GM12878 (cell line): ENCODE results near the gene RIMBP2. TPM values are rescaled to one million over a fixed set of nuclear protein-coding genes. Genes with fewer than 3 reads are reported as not detected.

ENCODE experiments used
- ATAC-seq: fragments of 200-7000 bp; cut with Tn5 transposase; 3 replicates; pipeline ENCODE4 v1.9.1; 2020; ENCODE audit warnings: mild to moderate bottlenecking, moderate library complexity
- BruUV-seq: library from RNA; stranded (reverse); fragments of 400-500 nt; replicated peaks from 2 replicates; lab custom pipeline; 2021; lab: Mats Ljungman, UMichigan
- CTCF ChIA-PET: fragments of 300-600 bp; sonication (Branson Sonifier 250); formaldehyde crosslinking; extraction: SDS; loops from one replicate; lab custom pipeline; 2021; ENCODE audit warnings: inconsistent platforms; lab: Yijun Ruan, JAX
- POLR2A ChIA-PET: fragments of 350-600 bp; formaldehyde crosslinking; extraction: SDS; loops from one replicate; lab custom pipeline; 2021; ENCODE audit warnings: inconsistent platforms; lab: Charles Lee
- RAD21 ChIA-PET: fragments of 300-600 bp; sonication (Branson Sonifier 250); formaldehyde crosslinking; loops from one replicate; lab custom pipeline; 2023; ENCODE audit warnings: antibody characterized with exemption; ENCODE audit not compliant: unreplicated experiment; lab: Charles Lee
- SMC1A ChIA-PET: fragments of 300-600 bp; sonication (Branson Sonifier 250); formaldehyde crosslinking; loops from one replicate; lab custom pipeline; 2023; ENCODE audit not compliant: unreplicated experiment, uncharacterized antibody; lab: Charles Lee
- DNase-seq: peaks from one replicate; pipeline ENCODE4 v3.0.0-alpha.2; 2011; ENCODE audit warnings: low read depth, low spot score
- FAIRE-seq: peaks from 3 replicates; lab custom pipeline; 2011; peaks lifted over from hg19 to GRCh38; lab: Jason Lieb, UNC
- H2AFZ ChIP-seq: 2 replicates; pipeline ENCODE4 v1.6.0; 2011; ENCODE audit warnings: low read depth, low read length, control low read depth; ENCODE audit not compliant: control insufficient read depth
- H3K27ac ChIP-seq: 2 replicates; pipeline ENCODE4 v1.5.1; 2011; ENCODE audit warnings: control low read depth; ENCODE audit not compliant: control insufficient read depth, insufficient read depth
- H3K27me3 ChIP-seq, 2 experiments: replicated peaks in 1 of 2; 2 replicates each; pipeline versions ENCODE4 v1.6.0 to v1.6.1; 2011; ENCODE audit warnings: low read length in 1 of 2; ENCODE audit not compliant: control insufficient read depth in 2 of 2, insufficient read depth in 2 of 2
- H3K36me3 ChIP-seq, 2 experiments: 2 replicates each; pipeline ENCODE4 v1.5.1; 2011; ENCODE audit warnings: low read length in 1 of 2; ENCODE audit not compliant: control insufficient read depth in 2 of 2, insufficient read depth in 2 of 2
- H3K4me1 ChIP-seq: 2 replicates; pipeline ENCODE4 v1.6.1; 2011; ENCODE audit warnings: mild to moderate bottlenecking, low read length, moderate library complexity, mixed read lengths; ENCODE audit not compliant: control insufficient read depth, insufficient read depth
- H3K4me2 ChIP-seq: 2 replicates; pipeline ENCODE4 v1.6.0; 2011; ENCODE audit warnings: control low read depth; ENCODE audit not compliant: control insufficient read depth, insufficient read depth
- H3K4me3 ChIP-seq: fragments of 200-600 bp; sonication (generic); 2 replicates; pipeline ENCODE4 v1.5.1; 2016
- H3K79me2 ChIP-seq: 2 replicates; pipeline ENCODE4 v1.6.0; 2011; ENCODE audit warnings: low read length; ENCODE audit not compliant: control insufficient read depth, insufficient read depth
- H3K9ac ChIP-seq: 2 replicates; pipeline ENCODE4 v1.8.0; 2011; ENCODE audit warnings: low read length, control low read depth, mixed read lengths; ENCODE audit not compliant: control insufficient read depth, insufficient read depth
- H3K9me3 ChIP-seq: replicated peaks from 3 replicates; pipeline ENCODE4 v1.5.1; 2011; ENCODE audit warnings: mild to moderate bottlenecking, low read length; ENCODE audit not compliant: control insufficient read depth, insufficient read depth
- H4K20me1 ChIP-seq: 2 replicates; pipeline ENCODE4 v1.6.0; 2011; ENCODE audit not compliant: control insufficient read depth, insufficient read depth
- GATAD2B ChIP-seq: fragments of 450-650 bp; conservative IDR thresholded peaks from 2 replicates; pipeline ENCODE4 v1.6.1; 2017; ENCODE audit warnings: low read depth, mild to moderate bottlenecking, moderate library complexity
- HDGF ChIP-seq: fragments of 450-650 bp; IDR thresholded peaks from 2 replicates; pipeline ENCODE4 v1.6.1; 2016; ENCODE audit warnings: antibody characterized with exemption
- IRF4 ChIP-seq: IDR thresholded peaks from 2 replicates; pipeline ENCODE4 v1.6.1; 2011; ENCODE audit warnings: low read depth, low read length
- MEF2B ChIP-seq: fragments of 450-650 bp; IDR thresholded peaks from 2 replicates; pipeline ENCODE4 v1.6.1; 2018; ENCODE audit warnings: mild to moderate bottlenecking, moderate library complexity; ENCODE audit not compliant: partially characterized antibody, poor library complexity, severe bottlenecking
- NBN ChIP-seq: fragments of 450-650 bp; IDR thresholded peaks from 2 replicates; pipeline ENCODE4 v1.6.1; 2016
- NFXL1 ChIP-seq: fragments of 450-650 bp; IDR thresholded peaks from 2 replicates; pipeline ENCODE4 v1.6.1; 2017; ENCODE audit warnings: antibody characterized with exemption, mild to moderate bottlenecking, borderline replicate concordance
- NFYB ChIP-seq: IDR thresholded peaks from 2 replicates; pipeline ENCODE4 v1.6.1; 2011; ENCODE audit warnings: low read depth, mild to moderate bottlenecking, low read length, improper control_type of control experiment, moderate library complexity; ENCODE audit not compliant: insufficient read depth
- PAX5 ChIP-seq: IDR thresholded peaks from 2 replicates; pipeline ENCODE4 v1.6.1; 2011; ENCODE audit warnings: low read depth, low read length, borderline replicate concordance
- RCOR1 ChIP-seq: conservative IDR thresholded peaks from 2 replicates; pipeline ENCODE4 v1.6.1; 2012; ENCODE audit warnings: low read depth, low read length, improper control_type of control experiment
- RELA ChIP-seq: fragments of 450-650 bp; IDR thresholded peaks from 2 replicates; pipeline ENCODE4 v1.8.0; 2014; ENCODE audit warnings: borderline replicate concordance; ENCODE audit not compliant: partially characterized antibody
- RFX5 ChIP-seq: IDR thresholded peaks from 2 replicates; pipeline ENCODE4 v1.6.1; 2011; ENCODE audit warnings: low read depth, low read length, improper control_type of control experiment
- SREBF1 ChIP-seq: IDR thresholded peaks from 2 replicates; pipeline ENCODE4 v1.6.1; 2012; ENCODE audit warnings: mild to moderate bottlenecking, low read length
- TCF12 ChIP-seq: IDR thresholded peaks from 2 replicates; pipeline ENCODE4 v1.6.1; 2011; ENCODE audit warnings: low read depth, mild to moderate bottlenecking, low read length
- TCF3 ChIP-seq: IDR thresholded peaks from 2 replicates; pipeline ENCODE4 v1.6.1; 2012; ENCODE audit warnings: low read depth, mild to moderate bottlenecking, low read length, borderline replicate concordance; ENCODE audit not compliant: insufficient read depth
- YY1 ChIP-seq: IDR thresholded peaks from 2 replicates; pipeline ENCODE4 v1.6.1; 2011; ENCODE audit warnings: low read depth, mild to moderate bottlenecking, low read length
- ZBED1 ChIP-seq: IDR thresholded peaks from 2 replicates; pipeline ENCODE4 v1.6.1; 2016; ENCODE audit warnings: borderline replicate concordance
- whole genome bisulfite sequencing: methylation state at CpG from one replicate; pipeline ENCODE4 v1.1.6; 2016; ENCODE audit warnings: low lambda C conversion rate; ENCODE audit not compliant: insufficient replicate concordance, insufficient coverage; ENCODE audit errors: missing lambda C conversion rate; 5-methylcytosine and 5-hydroxymethylcytosine counted together
- in situ Hi-C: fragments of 300-500 bp; cut with MboI; formaldehyde crosslinking; loops from 9 replicates; pipeline ENCODE4 v1.14.3; 2018; ENCODE audit warnings: mixed read lengths
- intact Hi-C: fragments of 100-400 bp; cut with micrococcal nuclease; formaldehyde crosslinking; loops from one replicate; pipeline ENCODE4 v1.14.2; 2022; ENCODE audit not compliant: unreplicated experiment
- polyA plus RNA-seq, 11 experiments: library from polyadenylated mRNA; depleted of rRNA in 4 of 11; unstranded in 6 of 11; stranded (reverse) in 5 of 11; fragments of >200 nt; fragmentation: Nextera tagmentation in 4 of 11; fragmentation: Illumina TruSeq in 1 of 11; extraction: Ambion mirVana in 4 of 11; extraction: Trizol in 1 of 11; gene quantifications; 1 replicate in 1 of 11; 2 replicates in 10 of 11; pipeline versions ENCODE4 v1.2.1 to v1.2.3, GENCODE V29; 2011 to 2016; ENCODE audit warnings: inconsistent platforms in 2 of 11, missing spikeins in 2 of 11, low read depth in 1 of 11
- total RNA-seq, 4 experiments: library from RNA; depleted of rRNA in 3 of 4; stranded (reverse); fragments of >200 nt in 3 of 4; fragmentation: Illumina TruSeq in 1 of 4; extraction: Trizol in 1 of 4; gene quantifications; 2 replicates each; pipeline versions ENCODE4 v1.2.1 to v1.2.3, GENCODE V29; 2013 to 2021
- TF ChIP-seq, protein P1 (sequence below): IDR thresholded peaks from 2 replicates; pipeline ENCODE4 v1.6.1; 2012; ENCODE audit warnings: low read depth, low read length, improper control_type of control experiment
- TF ChIP-seq, protein P2 (sequence below): fragments of 450-650 bp; formaldehyde crosslinking; IDR thresholded peaks from 2 replicates; pipeline ENCODE4 v1.4.0; 2022; ENCODE audit warnings: mild to moderate bottlenecking, moderate library complexity
- TF ChIP-seq, protein P3 (sequence below): IDR thresholded peaks from 2 replicates; pipeline ENCODE4 v1.6.1; 2011; ENCODE audit warnings: borderline replicate concordance, low read depth, mild to moderate bottlenecking, moderate library complexity, mixed read lengths, low read length; ENCODE audit not compliant: insufficient read depth; ENCODE audit errors: extremely low read length

RIMBP2 gene
- total and polyA plus RNA-seq, 10 of the 15 experiments (the other 5 are each of a cell fraction or from before 2014, with no cell fraction given) = 0.04 to 2.9 (median 0.07) TPM; not detected in 1

GRCh38 chr12:130485291-130486145 is 230.6 kb downstream of the RIMBP2 start (continued):
- TF ChIP-seq, protein P1, sequence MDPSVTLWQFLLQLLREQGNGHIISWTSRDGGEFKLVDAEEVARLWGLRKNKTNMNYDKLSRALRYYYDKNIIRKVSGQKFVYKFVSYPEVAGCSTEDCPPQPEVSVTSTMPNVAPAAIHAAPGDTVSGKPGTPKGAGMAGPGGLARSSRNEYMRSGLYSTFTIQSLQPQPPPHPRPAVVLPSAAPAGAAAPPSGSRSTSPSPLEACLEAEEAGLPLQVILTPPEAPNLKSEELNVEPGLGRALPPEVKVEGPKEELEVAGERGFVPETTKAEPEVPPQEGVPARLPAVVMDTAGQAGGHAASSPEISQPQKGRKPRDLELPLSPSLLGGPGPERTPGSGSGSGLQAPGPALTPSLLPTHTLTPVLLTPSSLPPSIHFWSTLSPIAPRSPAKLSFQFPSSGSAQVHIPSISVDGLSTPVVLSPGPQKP = no peak
- TF ChIP-seq NFYB = no peak
- TF ChIP-seq PAX5 = no peak
- TF ChIP-seq, protein P2, sequence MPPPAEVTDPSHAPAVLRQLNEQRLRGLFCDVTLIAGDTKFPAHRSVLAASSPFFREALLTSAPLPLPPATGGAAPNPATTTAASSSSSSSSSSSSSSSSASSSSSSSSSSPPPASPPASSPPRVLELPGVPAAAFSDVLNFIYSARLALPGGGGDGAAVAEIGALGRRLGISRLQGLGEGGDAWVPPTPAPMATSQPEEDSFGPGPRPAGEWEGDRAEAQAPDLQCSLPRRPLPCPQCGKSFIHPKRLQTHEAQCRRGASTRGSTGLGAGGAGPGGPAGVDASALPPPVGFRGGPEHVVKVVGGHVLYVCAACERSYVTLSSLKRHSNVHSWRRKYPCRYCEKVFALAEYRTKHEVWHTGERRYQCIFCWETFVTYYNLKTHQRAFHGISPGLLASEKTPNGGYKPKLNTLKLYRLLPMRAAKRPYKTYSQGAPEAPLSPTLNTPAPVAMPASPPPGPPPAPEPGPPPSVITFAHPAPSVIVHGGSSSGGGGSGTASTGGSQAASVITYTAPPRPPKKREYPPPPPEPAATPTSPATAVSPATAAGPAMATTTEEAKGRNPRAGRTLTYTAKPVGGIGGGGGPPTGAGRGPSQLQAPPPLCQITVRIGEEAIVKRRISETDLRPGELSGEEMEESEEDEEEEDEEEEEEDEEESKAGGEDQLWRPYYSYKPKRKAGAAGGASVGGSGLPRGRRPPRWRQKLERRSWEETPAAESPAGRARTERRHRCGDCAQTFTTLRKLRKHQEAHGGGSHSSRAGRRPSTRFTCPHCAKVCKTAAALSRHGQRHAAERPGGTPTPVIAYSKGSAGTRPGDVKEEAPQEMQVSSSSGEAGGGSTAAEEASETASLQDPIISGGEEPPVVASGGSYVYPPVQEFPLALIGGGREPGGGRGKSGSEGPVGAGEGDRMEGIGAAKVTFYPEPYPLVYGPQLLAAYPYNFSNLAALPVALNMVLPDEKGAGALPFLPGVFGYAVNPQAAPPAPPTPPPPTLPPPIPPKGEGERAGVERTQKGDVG (CRISPR knock-in tag) = no peak

GRCh38 chr12:130484221-130484620 is 231.9 kb downstream of the RIMBP2 start:
- H3K9ac ChIP-seq = no peak overlapping the region
- no peak overlapping the region for H3K4me3 ChIP-seq
- ATAC-seq (no peak), FAIRE-seq (no peak), DNase-seq (no peak)
- no peaks in the 10 kb centered on the region for H4K20me1 ChIP-seq
- no TSS peak for BruUV-seq
- WGBS = 51% methylated on average over 11 of the region's 11 CpGs
- H3K4me1 ChIP-seq = no peaks in the 10 kb centered on the region; the same call in 1 of the 2 replicates
- H3K36me3 ChIP-seq = no peaks in the 10 kb centered on the region
- ChIA-PET CTCF (no interaction called here), POLR2A (interaction anchor here (0.5 kb wide), 1 partner anchor 61 kb away, joined by 3 read pairs; no protein-coding TSS in a partner anchor), SMC1A (no interaction called here), RAD21 (no interaction called here)
- no peak overlapping the region for H3K27ac ChIP-seq
- H3K79me2 ChIP-seq = no peaks in the 10 kb centered on the region
- H2AFZ ChIP-seq = no peak overlapping the region
- intact Hi-C loops = no loop called here
- no peaks in the 10 kb centered on the region for H3K27me3 ChIP-seq
- in situ Hi-C loops = no loop called here
- no peaks in the 10 kb centered on the region for H3K9me3 ChIP-seq
- no peak overlapping the region for H3K4me2 ChIP-seq
- TF ChIP-seq HDGF (no peak), IRF4 (no peak), NBN (no peak), NFXL1 (no peak), RFX5 (no peak), MEF2B (no peak), TCF3 (no peak), YY1 (no peak), RELA (no peak), ZBED1 (no peak), SREBF1 (no peak), RCOR1 (no peak), NFYB (no peak), GATAD2B (no peak), TCF12 (no peak)
- TF ChIP-seq, protein P3, sequence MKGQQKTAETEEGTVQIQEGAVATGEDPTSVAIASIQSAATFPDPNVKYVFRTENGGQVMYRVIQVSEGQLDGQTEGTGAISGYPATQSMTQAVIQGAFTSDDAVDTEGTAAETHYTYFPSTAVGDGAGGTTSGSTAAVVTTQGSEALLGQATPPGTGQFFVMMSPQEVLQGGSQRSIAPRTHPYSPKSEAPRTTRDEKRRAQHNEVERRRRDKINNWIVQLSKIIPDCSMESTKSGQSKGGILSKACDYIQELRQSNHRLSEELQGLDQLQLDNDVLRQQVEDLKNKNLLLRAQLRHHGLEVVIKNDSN = no peak
